GM21515 (cell line): ENCODE data around the gene HSPA4L.
A peak's percentile ranks its signal among the peaks of the same experiment; 100 is the strongest.

Source experiments
- ATAC-seq: cut with Tn5 transposase; IDR thresholded peaks from one replicate; pipeline ENCODE4 v1.9.1; 2021; ENCODE audit not compliant: unreplicated experiment

HSPA4L gene

GRCh38 chr4:127856813-127857447, 74.8 kb downstream of the HSPA4L start:
- ATAC-seq, result peak; percentile 81

- ATAC-seq, result no peak
Measured at GRCh38 chr4:127857641-127858040, 75.5 kb downstream of the HSPA4L start.

GRCh38 chr4:127868196-127868595, 86.1 kb downstream of the HSPA4L start:
- no peak for ATAC-seq

- ATAC-seq, result no peak
Measured at GRCh38 chr4:127870281-127870680, 88.2 kb downstream of the HSPA4L start.

DNA sequence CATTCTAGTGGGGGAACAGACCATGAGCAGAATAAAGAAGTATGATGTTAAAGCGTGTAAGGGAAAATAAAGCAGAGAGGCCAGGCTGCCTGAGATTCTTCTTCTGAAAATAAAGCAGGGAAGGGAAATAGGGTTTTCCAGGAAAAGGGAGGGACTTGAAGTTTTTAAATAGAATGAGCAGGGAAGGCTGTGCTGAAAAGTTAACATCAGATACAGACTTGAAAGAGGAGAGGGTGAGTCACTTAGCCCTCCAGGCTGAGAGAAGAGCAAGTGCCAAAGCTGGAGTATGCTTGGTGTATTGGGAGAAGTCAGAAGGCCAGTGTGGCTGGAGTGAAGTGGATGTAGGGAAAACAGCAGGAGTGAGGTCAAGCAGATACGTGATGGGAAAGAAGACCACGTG, 88.6 kb downstream of the HSPA4L start:
- no peak for ATAC-seq

GRCh38 chr4:127875791-127876190, 93.7 kb downstream of the HSPA4L start:
- no peak for ATAC-seq

DNA sequence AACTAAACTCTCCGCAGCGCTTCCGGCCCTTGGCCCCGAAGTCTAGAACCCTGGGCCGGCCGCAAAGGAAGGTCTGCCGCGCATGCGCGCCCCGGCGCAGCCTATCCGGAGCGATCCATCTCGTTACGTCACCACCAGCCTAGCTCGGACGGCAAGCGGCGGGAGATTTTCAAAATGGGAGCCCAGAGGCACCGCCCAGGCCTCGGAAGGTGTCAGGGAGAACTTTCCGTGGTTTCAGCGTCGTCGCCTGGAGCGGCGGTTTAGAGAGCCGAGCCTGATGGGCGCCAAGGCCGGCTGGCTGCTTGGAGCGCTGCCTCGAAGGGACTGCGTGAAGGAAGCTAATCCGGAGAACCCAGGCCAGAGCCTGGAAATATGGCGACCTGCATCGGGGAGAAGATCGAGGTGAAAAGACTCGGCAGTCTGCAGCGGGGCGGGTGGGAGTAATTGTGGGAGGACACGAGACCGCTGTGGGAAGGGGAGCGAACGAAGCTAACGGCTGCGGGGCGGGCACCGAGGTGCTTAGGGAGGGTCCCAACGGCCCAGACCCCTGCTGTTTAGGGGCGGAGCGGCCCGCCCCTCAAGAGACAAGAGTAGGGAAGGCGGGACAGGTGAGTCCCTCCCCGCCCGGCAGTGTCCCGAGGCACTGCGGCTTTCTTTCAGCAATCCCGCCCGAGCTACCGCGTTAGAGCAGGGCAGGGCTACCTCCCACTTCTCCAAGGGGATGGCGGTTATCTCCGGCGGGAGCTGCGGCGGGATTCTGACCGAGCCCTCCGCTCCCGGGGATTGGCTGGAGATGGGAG, 98.8 kb downstream of the HSPA4L start, which contains the start of gene PLK4:
TSS of gene PLK4 (plus strand) at position 131 of the 800 bp plus-strand sequence. CDS start at position 373, 242 bp downstream.
- peak; percentile 94 for ATAC-seq

- ATAC-seq, result peak; percentile 39
Measured at GRCh38 chr4:127881563-127881864, 99.4 kb downstream of the HSPA4L start.

DNA sequence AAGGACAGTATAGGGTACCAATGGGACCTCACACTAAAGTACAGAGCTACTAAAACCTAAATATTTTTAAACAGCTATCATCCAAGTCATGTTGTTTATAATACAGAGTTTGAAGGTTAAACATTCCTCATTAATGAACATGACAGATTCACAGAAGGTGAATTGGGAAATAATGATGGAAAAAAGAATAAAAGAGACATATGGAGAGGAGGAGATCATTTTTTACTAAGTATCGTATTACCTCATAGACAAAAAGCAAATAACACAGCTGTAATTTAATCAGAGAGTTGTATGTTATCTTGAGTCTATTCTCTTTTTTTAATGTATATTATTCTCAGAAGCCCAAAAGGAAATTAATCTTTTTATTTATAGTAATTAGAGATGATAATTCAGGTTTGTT, 106.4 kb downstream of the HSPA4L start:
- no peak for ATAC-seq

- ATAC-seq, result no peak
Measured at GRCh38 chr4:127889903-127890302, 107.8 kb downstream of the HSPA4L start.
